IPS DF 4.7 (cell line): ENCODE measurements around the gene NUF2.
"Not testable (repeated sequence)": the region's sequence is repeated elsewhere in the genome, so short reads cannot be mapped to it uniquely, and the experiment has no call there.

Experiments used
- DNase-seq: peaks from one replicate; pipeline ENCODE4 v3.0.0-alpha.2; 2013; ENCODE audit warnings: low spot score; ENCODE audit errors: extremely low read depth

Gene NUF2

GRCh38 chr1:163331116-163331515, 9.4 kb downstream of the NUF2 start:
- DNase-seq, result no peak

DNA sequence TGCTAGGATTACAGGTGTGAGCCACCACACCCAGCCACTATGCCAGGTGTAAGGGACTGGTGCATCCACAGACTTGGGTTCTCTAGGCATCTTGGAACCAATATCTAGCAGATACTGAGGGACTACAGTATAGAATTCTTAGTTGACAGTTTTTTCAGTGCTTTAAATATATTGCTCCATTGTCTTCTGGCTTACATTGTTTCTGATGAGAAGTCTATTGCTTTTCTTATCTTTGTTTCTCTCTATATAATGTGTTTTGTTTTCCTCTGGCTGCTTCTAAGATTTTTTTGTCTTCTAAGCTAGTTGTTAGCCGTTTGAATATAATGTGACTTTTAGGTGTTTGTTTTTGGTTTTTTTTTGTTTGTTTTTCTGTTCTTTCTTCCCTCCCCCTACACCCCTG, 13.5 kb downstream of the NUF2 start:
- DNase-seq, result no peak

DNA sequence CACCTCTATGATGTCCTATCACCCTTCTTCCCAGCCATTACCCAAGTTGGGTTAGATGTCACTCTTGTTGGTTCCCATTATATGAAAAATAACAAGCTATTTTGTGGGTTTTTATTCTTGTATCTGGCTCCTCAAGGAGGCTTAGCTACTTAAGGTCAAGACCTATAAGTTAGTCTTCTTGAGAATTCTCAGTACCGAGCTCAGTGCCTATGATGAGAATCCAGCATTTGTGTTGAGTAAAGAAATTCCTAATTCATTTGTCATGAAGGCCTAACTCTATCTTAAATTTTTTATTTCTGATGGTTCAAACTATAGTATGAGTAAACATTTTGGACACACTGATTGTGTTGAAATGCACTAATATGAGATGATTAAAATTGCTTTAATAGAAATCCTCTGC, 15.9 kb downstream of the NUF2 start:
- no peak for DNase-seq

DNA sequence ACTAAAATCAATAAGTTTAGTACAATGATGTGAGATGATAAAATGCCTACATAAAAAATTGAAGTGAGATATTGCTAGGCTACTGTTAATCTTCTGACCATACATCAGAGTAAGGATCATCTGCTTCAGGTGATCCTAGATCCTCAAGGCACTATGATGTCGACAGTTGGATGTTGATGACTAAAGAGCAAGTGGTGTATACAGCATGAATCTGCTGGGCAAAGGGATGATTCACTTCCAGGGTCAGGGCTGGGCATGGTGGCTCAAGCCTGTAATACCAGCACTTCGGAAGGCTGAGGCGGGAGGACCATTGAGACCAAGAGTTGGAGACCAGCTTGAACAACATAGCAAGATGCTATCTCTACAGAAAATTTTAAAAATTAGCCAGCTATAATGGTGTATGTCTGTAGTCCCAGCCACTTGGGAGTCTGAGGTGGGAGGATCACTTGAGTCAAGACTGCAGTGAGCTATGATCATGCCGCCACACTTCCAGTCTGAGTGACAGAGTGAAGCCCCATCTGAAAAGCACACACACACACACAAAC, 24.6 kb downstream of the NUF2 start:
- no peak for DNase-seq

DNA sequence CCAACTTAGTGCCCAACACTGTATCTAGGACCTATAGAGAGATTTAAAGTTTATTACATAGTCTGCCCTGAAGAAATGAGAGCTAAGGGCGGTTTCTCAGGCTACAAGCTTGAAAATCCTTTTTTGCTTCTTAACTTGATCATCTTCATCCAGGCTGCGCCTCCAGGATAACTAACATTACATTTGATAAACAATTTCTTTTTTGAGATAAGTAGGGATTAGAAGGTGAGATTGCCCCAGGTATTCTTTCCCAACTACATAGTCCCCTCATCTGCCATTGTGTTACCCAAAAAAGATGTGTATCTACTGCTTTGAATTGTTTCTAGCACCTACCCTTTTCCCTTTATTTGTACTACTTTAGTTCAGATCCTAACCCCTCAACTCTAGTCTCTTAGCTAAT, 25.4 kb downstream of the NUF2 start:
- no peak for DNase-seq

DNA sequence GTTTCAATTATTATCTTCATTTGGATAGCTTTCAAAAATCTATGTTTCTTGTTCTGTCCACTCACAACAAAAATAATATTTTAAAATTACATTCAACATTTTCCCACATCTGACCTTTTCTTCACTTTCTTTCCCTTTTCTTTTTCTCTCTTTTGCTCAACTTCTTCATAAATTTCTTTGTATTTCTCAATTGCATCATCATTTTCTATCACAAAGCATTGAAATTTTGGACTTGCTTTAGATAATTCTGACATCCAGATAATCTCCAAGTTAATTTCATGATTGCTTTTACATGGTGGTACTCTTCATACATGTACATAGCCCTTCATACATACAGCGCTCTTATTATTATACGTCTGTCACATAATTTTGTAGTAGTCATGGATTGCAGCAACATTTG, 30.2 kb downstream of the NUF2 start:
- DNase-seq, result no peak

DNA sequence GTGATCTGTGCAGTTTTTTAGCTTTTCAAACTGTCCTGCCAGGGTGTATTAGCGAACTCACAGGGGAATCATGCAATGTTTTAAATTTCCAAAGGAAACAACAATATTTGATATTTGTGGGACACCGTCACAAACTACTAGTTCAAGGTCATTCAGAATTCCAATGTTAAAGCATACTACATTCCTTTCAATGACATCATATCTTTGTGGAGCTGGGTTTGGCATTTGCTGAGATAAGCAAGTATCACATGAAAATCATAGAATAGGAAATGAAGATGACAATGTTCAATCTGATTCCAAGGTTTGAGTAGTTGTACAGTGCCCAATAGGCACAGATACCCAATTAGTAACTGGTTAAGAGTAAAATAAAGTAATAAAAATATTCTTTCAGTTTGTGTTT, 35.6 kb downstream of the NUF2 start:
- DNase-seq, result no peak

DNA sequence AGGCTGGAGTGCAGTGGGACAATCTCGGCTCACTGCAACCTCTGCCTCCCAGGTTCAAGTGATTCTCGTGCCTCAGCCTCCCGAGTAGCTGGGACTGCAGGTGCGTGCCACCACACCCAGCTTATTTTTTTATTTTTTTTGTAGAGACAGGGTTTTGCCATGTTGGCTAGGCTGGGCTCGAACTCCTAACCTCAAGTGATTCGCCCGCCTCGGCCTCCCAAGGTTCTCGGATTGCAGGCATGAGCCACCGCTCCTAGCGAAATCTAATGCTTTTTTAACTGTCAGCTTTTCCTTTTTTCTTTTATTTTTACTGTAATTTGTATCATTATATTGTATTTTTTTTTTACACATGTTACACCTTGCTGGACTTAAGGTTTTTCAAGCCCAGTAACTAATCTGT, 36.4 kb downstream of the NUF2 start:
- DNase-seq, result not testable (repeated sequence)

DNA sequence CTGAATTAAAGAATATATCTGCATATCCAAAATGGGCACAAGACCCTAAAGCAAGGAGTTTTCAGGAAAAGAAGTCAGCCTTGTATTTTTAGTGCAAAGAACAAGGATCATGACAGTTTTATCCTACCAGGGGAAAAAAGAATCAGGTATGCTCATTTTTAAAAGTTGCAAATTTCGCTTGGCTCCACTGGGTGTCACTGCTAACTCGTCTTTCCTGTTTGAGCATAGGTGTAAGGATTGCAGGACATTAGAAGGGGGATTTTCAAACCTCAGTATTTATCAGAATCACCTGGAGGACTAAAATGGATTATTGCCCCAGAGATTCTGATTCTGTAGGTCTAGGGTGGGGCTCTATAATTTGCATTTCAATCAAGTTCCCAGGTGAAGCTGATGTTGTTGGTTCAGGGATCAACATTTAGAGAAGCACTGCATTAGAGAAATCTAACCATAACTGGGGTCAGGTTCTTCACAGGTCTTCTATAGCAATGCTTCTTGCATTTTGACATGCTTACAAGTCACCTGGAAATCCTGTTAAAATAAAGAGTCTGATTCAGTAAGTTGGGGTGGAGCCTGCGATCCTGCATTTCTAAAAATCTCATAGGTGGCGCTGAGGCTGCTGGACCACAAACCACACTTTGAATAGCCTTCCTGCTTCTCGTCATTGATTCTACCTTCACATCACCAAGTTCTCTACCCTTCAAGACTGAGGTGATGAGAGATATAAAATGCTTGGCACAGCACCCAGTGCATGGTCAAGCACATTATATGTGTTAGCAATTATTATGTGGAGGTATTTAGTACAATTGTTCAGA, 39.6 kb downstream of the NUF2 start:
- peak; percentile 16 for DNase-seq

GRCh38 chr1:163365186-163365585, 43.4 kb downstream of the NUF2 start:
- DNase-seq, result no peak

GRCh38 chr1:163366555-163366954, 44.8 kb downstream of the NUF2 start:
- no peak for DNase-seq

DNA sequence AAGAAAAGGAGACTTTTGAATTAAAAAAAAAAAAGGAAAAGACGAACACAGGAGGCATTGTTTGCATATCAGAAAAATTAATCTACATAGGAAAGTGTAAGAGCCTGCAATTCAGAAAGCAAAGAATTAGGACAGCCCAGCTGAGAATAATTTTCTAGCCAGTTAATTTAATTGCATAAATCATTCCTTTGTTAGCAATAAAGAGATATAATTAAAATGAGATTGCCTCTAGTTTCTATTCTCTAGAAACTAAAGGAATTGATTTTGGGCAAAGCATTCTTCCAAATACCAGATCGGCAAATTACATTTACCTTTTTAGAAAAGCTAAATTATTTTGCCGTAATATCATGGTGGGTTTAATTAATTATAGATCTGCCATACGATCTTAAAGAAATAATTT, 46.0 kb downstream of the NUF2 start:
- DNase-seq, result no peak

DNA sequence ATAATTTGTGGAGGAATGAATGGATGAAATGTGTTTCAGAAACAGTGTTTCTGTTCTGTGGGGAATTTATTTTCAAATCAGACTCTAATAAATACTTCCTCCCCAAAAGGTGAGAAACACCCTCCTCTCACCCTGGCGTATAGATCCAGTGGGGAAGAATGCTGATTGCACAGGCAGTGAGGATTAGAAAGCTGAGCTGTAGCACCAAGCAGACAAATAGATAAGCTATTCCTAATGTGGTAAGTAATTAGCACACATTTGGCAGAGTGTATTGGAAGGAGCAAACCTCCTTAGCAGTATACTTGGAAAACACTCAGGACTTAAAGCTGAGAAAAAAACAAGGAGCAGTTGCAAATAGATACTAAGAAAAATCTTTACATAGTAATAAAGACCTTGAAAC, 50.8 kb downstream of the NUF2 start:
- no peak for DNase-seq

GRCh38 chr1:163378554-163378953, 56.8 kb downstream of the NUF2 start:
- DNase-seq, result no peak

GRCh38 chr1:163379801-163380200, 58.0 kb downstream of the NUF2 start:
- DNase-seq, result no peak

GRCh38 chr1:163381487-163382184, 59.9 kb downstream of the NUF2 start:
- no peak for DNase-seq

DNA sequence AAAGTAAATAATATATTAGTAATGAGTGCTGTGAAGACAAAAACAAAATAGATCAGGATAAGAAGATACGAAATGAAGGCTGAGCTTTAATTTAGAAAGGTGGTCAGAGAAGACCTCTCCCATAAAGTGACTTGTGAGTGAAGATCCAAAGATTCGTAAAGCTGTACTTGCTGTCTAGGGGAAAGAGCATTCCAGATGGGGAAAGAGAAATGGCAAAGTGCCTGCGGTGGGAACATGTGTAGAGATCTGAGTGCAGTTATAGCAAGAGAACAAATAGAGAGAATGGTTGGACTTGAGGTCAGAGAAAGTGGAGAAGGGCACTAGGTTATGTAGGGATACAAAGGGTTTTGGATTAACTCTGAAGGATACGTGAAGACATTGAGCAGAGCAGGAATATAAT, 60.6 kb downstream of the NUF2 start:
- no peak for DNase-seq

- no peak for DNase-seq
Observed at GRCh38 chr1:163387146-163387545, 65.4 kb downstream of the NUF2 start.

- DNase-seq, result no peak
Observed at GRCh38 chr1:163388970-163389369, 67.2 kb downstream of the NUF2 start.

- DNase-seq, result no peak
Observed at GRCh38 chr1:163395790-163396189, 74.0 kb downstream of the NUF2 start.

DNA sequence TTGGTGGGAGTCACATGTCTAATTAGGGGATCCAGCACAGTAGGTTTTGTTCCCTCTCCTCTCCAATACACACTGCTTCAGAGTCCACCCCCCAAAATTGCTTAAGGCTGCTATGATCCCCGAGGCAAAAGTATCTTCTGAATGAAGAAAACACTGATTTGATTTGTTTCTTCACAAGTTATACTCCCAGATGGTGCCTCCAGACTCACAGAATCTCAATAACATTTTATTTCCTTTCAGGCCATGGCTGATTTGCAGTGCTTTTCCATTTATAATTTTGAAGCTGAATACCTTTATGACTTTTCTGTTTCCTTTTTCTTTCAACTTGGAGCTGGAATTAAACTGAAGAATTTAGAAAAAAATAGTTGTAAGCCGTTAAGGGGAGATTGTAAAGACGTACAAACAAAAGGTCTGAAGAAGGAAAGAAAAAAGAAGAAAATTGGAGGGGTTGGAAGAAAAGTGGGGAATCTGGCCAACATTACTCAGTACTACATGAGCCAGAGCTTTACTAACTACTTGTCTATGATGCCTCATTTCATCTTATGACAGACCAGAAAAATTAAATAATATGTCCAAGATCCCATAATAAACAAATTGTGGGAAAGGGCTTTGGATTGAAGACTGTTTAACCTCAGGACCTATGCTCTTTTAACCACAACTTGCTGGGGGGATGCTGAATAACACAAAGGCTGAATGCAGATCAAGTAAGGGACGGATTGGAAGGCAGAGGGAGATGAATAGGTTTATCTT, 75.9 kb downstream of the NUF2 start:
- DNase-seq, result no peak

GRCh38 chr1:163399001-163399400, 77.2 kb downstream of the NUF2 start:
- no peak for DNase-seq
